Chondrocyte (in vitro differentiated cells): ENCODE data around the gene CNN2. TPM values are rescaled to one million over a fixed set of nuclear protein-coding genes. Genes with fewer than 3 reads are reported as not detected.

Source experiments
- DNase-seq: peaks from one replicate; pipeline ENCODE4 v3.0.0; 2021; ENCODE audit warnings: mixed read lengths, low spot score
- H3K27ac Mint-ChIP-seq: one replicate; pipeline ENCODE4 v1.8.0; 2021; ENCODE audit warnings: mild to moderate bottlenecking, moderate library complexity, mixed read lengths; ENCODE audit not compliant: unreplicated experiment
- H3K27me3 Mint-ChIP-seq: 2 replicates; pipeline ENCODE4 v1.8.0; 2021; ENCODE audit warnings: low read depth, mixed read lengths
- H3K36me3 Mint-ChIP-seq: 2 replicates; pipeline ENCODE4 v1.8.0; 2021; ENCODE audit warnings: low read depth, mixed read lengths
- H3K4me1 Mint-ChIP-seq: 2 replicates; pipeline ENCODE4 v1.8.0; 2021; ENCODE audit warnings: low read depth, mild to moderate bottlenecking, mixed read lengths
- H3K4me3 Mint-ChIP-seq: one replicate; pipeline ENCODE4 v1.8.0; 2021; ENCODE audit warnings: mild to moderate bottlenecking, moderate library complexity, mixed read lengths; ENCODE audit not compliant: unreplicated experiment
- H3K9me3 Mint-ChIP-seq: 2 replicates; pipeline ENCODE4 v1.8.0; 2021; ENCODE audit warnings: low read depth, mixed read lengths
- CTCF ChIP-seq: fragments of 200-600 bp; sonication (generic); IDR thresholded peaks from 2 replicates; pipeline ENCODE4 v1.5.0; 2021; ENCODE audit warnings: antibody characterized with exemption, mild to moderate bottlenecking, moderate library complexity
- total RNA-seq: library from RNA; stranded (reverse); gene quantifications from 3 replicates; pipeline ENCODE4 v1.2.1, GENCODE V29; 2021

CNN2 gene
- total RNA-seq, 1 donor from 2014 or later, result 363 TPM

- Mint-ChIP-seq H3K4me1 (peaks cover 32% of the 10 kb centered on the region), H3K4me3 (peak overlapping the region; percentile 91), H3K9me3 (no peaks in the 10 kb centered on the region), H3K27me3 (no peaks in the 10 kb centered on the region), H3K27ac (peak overlapping the region; percentile 89), H3K36me3 (peaks cover 10% of the 10 kb centered on the region)
- TF ChIP-seq CTCF, result no peak
- no peak for DNase-seq
Measured at GRCh38 chr19:1028062-1028926, 1.9 kb downstream of the CNN2 start.

- TF ChIP-seq CTCF, result no peak
- peaks cover 35% of the 10 kb centered on the region for H3K4me1 Mint-ChIP-seq
- H3K27ac Mint-ChIP-seq, result no peak overlapping the region
- peaks cover 19% of the 10 kb centered on the region for H3K36me3 Mint-ChIP-seq
- H3K27me3 Mint-ChIP-seq, result no peaks in the 10 kb centered on the region
- DNase-seq, result no peak
- no peak overlapping the region for H3K4me3 Mint-ChIP-seq
- no peaks in the 10 kb centered on the region for H3K9me3 Mint-ChIP-seq
Measured at GRCh38 chr19:1032264-1032867, 6.0 kb downstream of the CNN2 start.

DNA sequence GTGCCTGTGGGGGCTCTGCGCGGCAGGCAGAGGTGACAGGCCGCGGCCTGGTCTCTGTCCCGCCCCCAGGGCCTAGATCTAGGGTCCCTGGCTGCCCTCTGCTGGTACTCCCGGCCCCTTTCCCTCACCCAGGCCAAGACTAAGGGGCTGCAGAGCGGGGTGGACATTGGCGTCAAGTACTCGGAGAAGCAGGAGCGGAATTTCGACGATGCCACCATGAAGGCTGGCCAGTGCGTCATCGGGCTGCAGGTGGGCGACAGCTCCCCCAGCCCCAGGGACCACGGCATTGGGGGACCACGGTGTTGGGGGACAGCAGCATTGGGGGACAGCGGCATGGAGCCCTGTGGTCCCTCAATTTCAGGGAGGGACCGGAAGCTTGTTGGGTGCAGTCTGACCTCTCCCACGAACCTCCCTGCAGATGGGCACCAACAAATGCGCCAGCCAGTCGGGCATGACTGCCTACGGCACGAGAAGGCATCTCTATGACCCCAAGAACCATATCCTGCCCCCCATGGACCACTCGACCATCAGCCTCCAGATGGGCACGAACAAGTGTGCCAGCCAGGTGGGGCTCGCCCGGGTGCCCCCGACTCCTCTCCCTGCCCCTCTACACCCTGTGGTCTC lies 9.7 kb downstream of the CNN2 start:
- Mint-ChIP-seq H3K4me3 (no peak overlapping the region), H3K27me3 (no peaks in the 10 kb centered on the region), H3K36me3 (peaks cover 25% of the 10 kb centered on the region), H3K27ac (peak overlapping the region; percentile 51), H3K9me3 (no peaks in the 10 kb centered on the region), H3K4me1 (peaks cover 53% of the 10 kb centered on the region)
- no peak for DNase-seq
- TF ChIP-seq CTCF, result peak; percentile 29

DNA sequence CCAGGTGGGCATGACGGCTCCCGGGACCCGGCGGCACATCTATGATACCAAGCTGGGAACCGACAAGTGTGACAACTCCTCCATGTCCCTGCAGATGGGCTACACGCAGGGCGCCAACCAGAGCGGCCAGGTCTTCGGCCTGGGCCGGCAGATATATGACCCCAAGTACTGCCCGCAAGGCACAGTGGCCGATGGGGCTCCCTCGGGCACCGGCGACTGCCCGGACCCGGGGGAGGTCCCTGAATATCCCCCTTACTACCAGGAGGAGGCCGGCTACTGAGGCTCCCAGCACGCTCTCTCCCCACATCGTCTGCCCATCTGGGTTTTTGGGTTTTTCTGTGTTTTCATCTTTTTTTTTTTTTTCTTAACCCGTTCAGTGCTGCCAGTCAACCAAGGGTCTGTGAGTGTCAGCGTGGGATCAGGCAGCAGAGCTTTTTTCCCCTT lies 11.2 kb downstream of the CNN2 start:
- H3K4me3 Mint-ChIP-seq, result peak overlapping the region; percentile 16
- H3K36me3 Mint-ChIP-seq, result peaks cover 18% of the 10 kb centered on the region
- DNase-seq, result no peak
- no peak for TF ChIP-seq CTCF
- H3K9me3 Mint-ChIP-seq, result no peaks in the 10 kb centered on the region
- peak overlapping the region; percentile 90 for H3K27ac Mint-ChIP-seq
- H3K4me1 Mint-ChIP-seq, result peaks cover 53% of the 10 kb centered on the region
- no peaks in the 10 kb centered on the region for H3K27me3 Mint-ChIP-seq

DNA sequence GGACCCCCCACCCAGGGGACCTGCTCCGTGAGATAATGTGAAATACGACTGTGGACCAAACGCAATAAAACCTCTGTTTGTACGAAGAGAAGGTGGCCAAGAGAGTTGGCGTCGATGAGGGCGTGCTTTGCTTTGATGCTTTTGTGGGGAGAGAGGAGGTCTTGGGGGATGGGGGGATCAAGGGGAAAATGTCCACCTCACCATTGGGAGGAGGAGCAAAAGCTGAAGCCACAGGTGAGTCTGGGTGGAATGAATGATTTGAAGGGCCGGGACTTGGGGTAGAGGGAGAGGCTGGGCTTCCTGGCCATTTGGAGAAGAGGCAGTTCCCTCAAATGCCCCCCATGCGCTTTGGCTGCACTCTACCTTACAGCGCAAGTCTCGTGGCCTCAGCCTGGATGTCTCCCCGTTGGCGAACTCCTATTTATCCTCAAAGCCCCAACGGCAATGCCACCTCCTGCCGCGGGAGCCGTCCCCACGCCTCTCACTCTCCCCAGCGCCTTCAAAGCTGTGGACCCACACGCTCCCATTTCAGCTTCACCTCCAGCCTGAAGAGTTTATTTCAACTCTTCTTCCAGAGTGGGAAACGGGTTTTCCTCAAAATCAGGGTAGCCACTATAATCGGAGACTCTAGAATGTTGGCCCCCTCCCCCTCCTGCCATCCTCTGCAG lies 12.7 kb downstream of the CNN2 start:
- TF ChIP-seq CTCF, result no peak
- H3K27me3 Mint-ChIP-seq, result no peaks in the 10 kb centered on the region
- no peaks in the 10 kb centered on the region for H3K9me3 Mint-ChIP-seq
- H3K4me3 Mint-ChIP-seq, result peak overlapping the region; percentile 85
- DNase-seq, result no peak
- H3K4me1 Mint-ChIP-seq, result peaks cover 50% of the 10 kb centered on the region
- peak overlapping the region; percentile 85 for H3K27ac Mint-ChIP-seq
- peaks cover 16% of the 10 kb centered on the region for H3K36me3 Mint-ChIP-seq
